NB4 (cell line): ENCODE measurements around the gene SCAPER.

Source experiments
- POLR2A ChIP-seq: IDR thresholded peaks from 2 replicates; pipeline ENCODE4 v1.6.1; 2011; ENCODE audit warnings: mild to moderate bottlenecking; ENCODE audit not compliant: insufficient read length; ENCODE audit errors: extremely low read depth
- TF ChIP-seq, protein P1 (sequence below): IDR thresholded peaks from one replicate; pipeline ENCODE4 v1.5.1; 2012; ENCODE audit warnings: low read depth, low read length
- TF ChIP-seq, protein P2 (sequence below): IDR thresholded peaks from 2 replicates; pipeline ENCODE4 v1.6.1; 2011; ENCODE audit warnings: low read depth, low read length

DNA sequence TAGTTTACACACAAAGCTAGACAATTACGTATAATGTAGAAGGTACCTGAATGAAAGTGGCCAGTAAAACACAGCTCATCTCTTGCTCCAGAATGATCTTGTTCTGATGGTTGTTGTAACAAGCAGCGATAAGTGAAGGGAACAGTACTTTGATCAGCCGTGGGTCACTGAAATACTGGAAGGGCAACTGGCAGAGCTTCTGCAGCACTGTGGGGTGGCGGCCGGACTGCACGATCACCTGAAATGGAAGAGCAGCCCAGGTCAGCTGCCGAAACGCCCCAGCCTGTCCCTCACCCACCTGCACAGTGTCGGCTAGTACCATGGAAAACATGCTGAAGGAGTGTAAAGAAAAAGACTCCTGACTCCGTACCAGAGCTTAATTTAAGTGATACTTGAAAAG lies 551.2 kb downstream of the SCAPER start:
- no peak for TF ChIP-seq POLR2A
- TF ChIP-seq, protein P1, sequence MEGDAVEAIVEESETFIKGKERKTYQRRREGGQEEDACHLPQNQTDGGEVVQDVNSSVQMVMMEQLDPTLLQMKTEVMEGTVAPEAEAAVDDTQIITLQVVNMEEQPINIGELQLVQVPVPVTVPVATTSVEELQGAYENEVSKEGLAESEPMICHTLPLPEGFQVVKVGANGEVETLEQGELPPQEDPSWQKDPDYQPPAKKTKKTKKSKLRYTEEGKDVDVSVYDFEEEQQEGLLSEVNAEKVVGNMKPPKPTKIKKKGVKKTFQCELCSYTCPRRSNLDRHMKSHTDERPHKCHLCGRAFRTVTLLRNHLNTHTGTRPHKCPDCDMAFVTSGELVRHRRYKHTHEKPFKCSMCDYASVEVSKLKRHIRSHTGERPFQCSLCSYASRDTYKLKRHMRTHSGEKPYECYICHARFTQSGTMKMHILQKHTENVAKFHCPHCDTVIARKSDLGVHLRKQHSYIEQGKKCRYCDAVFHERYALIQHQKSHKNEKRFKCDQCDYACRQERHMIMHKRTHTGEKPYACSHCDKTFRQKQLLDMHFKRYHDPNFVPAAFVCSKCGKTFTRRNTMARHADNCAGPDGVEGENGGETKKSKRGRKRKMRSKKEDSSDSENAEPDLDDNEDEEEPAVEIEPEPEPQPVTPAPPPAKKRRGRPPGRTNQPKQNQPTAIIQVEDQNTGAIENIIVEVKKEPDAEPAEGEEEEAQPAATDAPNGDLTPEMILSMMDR = no peak
- TF ChIP-seq, protein P2, sequence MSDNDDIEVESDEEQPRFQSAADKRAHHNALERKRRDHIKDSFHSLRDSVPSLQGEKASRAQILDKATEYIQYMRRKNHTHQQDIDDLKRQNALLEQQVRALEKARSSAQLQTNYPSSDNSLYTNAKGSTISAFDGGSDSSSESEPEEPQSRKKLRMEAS = no peak
